Activated naive CD8-positive, alpha-beta T cell treated with anti-CD3 and anti-CD28 coated beads, Interleukin-2, amount 50 U/mL, for 16 hours (primary cell): ENCODE results near the gene RALGPS1.

Source experiments
- DNase-seq: peaks from one replicate; pipeline ENCODE4 v3.0.0-alpha.2; 2020; ENCODE audit warnings: low read depth, low spot score

Gene RALGPS1

DNA sequence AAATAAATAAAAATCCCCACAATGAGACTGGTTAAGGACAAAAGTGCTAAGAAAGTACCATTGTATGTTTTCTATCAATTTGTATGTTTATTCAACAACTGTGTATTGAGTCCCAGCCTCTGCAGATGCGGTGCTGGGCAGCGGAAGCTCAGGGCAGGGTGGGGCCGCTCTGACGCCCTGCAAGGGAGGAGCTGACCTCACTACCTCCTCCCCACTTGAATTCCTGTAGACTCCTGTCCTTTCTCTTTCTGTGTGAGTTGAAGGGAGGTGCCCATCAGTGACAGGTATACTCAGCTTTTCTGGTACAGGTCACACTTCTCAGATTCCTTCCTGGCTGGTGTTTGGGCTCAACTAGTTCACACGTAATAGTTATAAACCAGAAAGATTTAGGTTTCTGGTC, 180.8 kb downstream of the RALGPS1 start:
- DNase-seq = no peak

DNA sequence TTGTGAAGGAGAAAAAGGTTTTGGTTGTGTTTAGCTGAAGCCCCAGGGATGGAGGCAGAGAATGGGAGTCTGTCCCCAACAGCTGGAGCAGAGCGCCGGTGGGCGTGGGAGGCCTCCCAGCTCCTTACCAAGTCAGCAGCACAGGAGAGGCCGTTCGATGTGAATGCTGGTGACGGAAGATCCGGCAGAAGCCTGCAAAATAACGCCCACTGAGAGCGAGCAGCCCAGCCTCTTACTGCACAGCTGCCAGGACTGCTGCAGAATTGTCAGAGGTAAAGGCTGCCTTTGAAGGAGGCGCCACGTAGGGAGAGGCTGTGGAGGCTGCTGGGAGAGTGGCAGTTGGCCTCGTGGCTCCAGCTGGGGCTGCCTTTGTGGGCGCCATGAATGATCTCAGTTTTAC, 181.6 kb downstream of the RALGPS1 start:
- DNase-seq = no peak

DNA sequence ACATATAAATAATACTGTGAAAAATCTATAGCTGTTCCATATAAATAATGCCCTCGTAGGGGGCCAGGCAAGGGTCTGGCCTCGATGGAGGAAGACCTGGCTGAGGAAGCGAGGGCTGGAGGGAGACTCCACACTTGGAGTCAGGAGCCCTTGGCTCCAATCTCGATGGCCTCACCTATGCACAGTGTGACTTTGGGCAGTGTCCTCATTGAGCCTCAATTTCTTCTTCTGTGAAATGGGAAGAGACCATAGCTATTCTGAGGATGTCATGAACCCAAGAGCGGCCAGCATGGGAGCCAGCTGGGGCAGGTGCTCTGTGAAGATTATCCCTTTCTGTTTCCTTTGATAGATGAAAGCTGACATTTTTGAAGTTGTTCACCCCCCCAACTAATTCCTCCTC, 183.1 kb downstream of the RALGPS1 start:
- no peak for DNase-seq

DNA sequence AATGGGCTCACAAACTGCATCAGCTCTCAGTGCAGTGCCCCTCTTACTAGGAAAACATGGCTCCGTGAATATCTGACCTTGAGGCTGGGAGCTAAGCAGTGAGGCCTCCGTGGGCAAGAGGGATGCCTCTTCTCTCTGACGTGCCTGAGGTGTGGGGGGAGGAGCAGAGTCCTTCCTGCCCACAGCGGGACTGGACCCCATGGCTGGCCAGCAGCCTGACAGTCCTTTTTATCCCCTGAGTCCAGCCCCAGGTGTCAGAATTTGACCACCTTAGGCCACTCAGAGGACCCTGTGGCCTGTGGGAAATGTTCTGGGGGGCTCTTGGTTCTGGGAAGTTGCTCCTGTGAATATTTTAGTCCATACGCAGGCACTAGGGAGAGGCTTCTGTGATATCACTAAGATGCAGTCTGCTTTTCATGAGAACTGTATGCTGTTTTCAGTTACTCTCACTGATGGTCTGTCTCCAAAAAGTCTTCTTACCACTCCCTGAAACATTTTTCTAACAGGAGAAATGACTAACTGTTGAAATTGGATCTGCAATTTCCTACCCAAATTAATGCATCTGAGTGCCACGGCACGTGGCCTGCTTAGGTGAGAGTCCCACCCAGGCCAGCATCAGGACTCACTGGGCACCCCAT, 184.5 kb downstream of the RALGPS1 start:
- no peak for DNase-seq

DNA sequence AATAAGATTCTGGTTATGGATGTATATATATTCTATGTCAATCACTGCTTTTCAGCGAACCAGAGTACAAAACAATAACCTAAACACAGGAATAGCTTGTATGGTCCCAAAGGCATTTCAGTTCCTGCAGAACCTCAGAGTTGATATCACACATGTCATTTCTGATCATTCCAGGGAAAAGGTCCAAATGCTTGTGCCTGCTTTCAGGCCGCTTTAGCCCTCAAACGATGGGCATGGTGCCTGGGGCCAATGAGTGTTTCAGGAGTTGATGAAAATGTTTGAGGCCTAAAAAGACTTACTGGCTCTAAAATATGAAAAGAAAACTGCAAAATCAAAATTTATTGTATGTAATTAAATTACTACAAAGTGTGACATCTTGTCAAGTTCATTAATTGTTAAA, 185.1 kb downstream of the RALGPS1 start:
- DNase-seq = no peak

DNA sequence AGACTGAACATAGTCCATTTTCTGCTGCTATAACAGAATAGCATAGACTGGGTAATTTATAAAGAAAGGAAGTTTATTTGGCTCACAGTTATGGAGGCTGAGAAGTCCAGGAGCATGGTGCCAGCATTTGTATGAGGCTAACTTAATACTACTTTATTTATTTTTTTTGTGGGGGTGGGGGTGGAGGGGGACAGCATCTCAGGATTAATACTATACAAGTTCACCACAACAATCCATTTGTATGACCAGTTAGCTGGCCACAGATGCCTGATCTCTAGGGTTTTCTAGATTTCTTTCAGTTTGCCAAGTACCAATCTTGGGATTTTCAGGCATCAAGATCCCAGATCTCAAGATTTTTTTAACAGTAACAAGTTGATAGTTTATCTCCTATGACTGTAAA, 187.6 kb downstream of the RALGPS1 start:
- DNase-seq = no peak

DNA sequence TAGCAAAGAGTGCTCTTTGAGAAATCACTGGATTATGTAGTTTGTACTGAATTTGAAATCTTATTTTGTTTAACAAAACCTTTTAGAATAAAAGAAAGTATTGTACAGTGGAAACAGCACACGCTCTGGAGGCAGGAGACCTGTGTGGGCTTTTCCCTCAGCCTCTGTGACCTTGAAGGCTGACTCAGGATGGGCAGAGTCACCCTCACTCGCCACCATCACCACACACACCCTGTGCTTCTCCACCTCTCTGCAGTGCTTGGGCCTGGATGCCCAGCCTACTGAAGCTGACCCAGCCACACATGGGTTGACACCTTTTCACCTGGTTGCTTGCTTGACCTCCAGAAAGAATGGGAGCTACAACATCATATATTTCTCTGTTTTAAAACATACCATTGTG, 188.2 kb downstream of the RALGPS1 start:
- DNase-seq = no peak

DNA sequence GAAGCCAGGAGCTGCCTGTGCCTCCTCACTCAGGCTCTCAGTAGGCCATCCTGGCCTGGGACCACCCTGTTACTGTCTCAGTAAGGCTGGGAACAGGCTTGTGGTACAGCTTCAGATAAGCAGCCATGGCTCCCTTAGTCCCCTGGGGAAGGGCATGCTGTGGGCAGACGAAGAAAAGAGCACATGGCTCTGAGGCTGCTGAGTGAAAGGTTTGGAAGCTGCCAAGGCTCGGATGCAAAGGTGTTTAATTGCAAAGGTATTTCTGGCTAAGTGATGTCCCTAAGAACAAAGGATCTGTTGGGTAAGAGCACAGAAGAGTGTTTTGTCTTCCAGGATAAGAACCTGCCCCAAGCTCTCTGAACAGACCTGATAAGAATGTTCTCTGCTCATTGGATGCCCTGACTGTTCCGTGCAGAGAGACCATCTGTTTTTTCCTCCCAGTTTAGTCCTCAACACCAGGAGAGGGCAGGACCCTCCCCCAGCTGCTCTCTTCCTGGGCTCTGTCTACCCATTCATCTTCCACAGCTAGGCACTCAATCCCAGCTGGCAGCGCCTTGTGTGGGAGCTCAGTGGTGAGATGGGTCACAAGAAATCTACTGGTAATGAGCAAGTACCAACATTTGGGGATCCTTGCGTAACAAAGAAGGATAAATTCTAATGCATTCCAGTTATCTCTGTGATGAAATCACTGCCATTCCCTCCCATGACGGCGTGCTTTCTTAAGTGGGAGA, 190.2 kb downstream of the RALGPS1 start:
- no peak for DNase-seq

DNA sequence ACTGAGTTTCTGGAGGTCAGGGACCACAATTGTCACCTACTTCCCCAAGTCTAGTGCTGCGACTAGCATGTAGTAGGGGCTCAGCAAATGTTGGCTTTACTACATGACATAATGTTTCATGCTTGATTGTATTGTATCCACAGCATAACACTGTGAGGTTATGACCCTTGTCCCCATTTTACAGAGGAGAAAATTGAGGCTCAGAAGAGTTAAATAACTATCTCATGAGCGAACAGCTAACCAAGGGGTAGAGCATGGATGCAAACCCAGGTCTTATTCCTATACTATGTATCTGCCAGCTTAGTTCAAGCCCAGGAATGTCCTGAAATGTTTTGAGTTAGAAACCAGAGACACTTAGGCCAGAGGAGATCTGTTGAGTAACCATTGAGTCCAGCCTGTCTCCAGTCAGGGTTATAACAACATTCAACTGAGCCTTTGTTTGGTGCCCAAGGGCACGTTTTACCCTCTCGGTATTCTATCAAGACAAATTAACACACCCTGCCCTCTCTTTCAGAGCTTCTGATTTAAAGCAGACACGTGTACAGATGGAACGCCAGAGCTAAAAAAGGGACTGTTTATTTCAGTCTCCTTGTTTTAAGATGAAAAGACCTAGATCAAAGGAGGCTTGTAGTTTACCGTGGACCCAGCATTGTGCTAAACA, 191.4 kb downstream of the RALGPS1 start:
- no peak for DNase-seq

DNA sequence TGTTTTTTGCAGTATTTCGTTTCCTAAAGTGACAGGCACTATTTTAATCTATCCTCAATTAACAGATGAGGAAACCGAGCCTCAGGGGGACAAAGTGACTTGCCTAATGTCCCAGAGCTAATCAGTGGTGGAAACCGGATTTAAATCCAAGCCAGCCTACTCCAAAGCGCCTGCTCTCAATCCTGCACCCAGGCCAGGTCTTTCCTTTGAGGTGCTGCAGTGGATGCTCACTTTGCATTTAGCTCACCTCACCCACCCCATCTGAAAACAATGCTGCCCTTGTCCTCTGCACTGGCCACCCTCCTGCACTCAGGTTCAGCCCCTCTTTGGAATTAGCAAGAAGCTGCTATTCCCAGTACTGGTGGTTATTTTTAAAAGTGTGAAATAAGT, 191.9 kb downstream of the RALGPS1 start:
- DNase-seq = no peak

DNA sequence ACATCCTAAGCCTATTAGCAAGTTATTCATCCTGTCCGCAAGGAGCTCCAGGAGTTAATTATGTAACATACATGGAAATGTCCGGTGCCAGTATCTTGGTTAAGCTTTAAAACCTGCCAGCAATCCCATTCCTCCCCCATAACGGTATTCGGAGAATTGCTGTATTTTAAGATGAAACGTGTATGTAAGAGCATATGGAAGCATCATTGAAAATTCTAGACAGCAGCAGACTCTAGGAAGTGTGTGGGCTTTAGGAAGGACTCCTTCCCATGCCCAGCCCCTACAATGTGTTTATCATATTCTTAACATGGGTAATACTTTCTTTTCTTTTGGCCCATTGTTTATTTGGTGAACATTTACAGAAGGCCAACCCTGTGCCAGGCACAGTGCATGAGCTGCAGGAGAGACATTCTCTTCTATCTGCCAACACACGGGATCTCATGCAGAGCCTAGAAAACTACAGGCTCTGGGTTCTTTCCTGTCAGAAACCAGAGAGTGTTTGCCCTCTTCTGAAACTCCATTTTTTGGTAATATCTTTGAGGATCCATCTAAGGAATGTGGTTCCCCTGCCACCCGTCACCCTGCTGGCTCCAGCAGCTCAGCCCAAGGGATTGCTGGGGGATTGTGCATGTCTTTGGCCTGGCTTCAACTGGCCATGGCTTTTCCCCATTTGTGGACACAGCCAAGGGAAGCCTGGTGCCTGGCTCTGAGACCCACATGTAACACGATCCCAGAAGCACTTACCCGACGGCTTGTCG, 192.8 kb downstream of the RALGPS1 start:
- no peak for DNase-seq

DNA sequence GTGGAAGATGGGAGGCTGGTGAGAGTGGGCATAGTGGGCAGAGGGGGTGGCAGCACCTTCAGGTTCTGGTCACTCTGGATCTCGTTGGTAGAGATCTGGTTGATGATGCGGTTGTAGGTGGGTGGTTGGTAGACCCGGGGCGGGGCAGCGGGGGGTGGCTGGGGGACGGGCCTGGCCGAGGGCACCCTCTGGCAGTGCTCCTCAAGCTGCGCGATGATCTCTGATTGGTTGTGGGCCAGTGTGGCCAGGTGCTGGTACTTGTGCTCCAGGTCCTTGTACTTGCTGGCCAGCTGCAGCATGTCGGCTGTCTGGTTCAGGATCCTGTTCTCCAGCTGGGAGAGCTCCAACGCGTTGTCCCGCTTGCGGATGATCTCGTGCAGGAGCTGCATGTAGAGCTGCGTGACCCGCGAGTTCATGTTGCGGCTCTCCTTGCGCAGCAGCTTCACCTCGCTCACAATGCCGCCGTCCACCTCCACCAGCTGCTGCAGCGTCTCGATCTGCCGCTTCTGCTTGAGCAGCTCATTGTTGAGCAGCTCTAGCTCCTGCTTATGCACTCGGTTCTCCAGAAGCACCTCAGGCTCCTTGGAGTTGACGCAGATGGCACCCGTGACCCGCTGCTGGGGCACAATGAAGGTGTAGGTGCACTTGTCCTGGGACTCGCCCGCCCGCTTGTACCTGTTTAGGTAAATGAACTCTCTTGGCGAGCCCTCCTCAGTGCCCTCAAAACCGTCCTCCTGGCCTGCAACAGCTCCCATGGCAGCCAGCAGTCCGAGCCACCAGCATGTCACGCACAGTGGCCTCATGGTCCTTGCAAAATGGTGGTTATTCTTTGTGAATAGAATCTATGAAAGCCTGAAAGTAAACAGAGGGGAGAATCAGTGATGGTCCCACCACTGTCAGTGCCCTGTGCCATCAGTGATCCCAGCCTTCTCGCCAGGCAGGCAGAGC, 193.6 kb downstream of the RALGPS1 start:
- DNase-seq = no peak

DNA sequence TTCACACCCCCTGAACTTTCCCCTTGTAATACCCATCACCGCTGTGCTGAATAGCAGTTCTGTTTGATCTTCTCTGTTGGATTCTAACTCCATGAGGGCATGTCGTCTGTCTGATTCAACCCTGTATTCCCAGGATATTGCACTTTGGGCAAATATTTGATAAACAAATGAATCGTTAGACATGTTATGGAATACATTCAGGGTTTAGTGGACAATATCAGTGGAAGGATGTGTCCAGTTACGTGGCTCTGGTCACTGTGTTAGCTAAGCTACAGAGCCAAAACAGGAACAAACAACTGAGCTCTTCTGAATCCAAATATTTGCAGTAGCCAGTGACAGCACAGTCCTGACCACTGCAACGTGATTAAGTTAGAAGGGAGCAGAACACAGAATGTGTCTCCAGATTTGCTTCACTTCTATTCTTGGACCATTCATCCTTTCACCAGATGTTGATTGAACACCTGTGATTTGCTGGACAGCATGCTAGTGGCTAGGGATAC, 194.7 kb downstream of the RALGPS1 start:
- DNase-seq = no peak

DNA sequence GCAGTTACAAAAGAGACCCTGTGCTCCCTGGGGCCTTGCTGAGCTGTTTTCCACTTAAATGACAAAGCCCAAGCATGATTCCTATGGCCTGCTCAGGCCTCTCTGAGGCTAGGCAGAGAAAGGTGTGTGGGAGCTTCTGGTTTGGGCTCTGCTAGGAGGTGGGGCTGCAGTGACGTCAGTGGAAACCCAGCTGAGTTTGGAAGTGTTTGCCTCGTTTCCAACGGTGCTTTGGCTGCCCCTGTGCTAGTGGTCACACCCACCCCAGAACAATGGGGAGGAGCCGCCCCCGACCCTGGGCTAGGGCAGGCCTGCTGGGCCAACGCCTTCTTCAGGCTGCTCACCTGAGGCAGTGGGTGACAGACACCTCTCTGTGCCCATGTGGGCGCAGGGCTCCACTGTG, 197.5 kb downstream of the RALGPS1 start:
- no peak for DNase-seq

DNA sequence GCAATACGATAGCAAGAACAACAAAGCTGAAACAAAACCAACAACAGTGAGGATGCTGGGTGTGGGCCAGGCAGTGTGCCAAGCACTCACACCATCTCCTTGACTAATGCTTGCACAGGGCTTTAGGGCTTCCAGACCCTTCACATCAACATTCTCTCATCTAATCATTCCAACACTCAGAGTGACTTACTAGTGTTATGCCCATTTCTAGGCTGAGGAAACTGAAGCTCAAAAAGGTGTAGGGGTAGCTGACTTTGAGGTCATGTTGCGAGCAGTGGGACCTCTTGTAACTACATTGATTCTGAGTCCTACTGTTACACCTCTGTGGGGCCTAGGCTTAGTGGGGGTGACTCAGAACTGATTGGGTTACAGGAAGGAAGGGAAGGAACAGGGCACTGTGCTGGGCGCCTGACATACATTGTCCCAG, 198.2 kb downstream of the RALGPS1 start:
- DNase-seq = no peak

DNA sequence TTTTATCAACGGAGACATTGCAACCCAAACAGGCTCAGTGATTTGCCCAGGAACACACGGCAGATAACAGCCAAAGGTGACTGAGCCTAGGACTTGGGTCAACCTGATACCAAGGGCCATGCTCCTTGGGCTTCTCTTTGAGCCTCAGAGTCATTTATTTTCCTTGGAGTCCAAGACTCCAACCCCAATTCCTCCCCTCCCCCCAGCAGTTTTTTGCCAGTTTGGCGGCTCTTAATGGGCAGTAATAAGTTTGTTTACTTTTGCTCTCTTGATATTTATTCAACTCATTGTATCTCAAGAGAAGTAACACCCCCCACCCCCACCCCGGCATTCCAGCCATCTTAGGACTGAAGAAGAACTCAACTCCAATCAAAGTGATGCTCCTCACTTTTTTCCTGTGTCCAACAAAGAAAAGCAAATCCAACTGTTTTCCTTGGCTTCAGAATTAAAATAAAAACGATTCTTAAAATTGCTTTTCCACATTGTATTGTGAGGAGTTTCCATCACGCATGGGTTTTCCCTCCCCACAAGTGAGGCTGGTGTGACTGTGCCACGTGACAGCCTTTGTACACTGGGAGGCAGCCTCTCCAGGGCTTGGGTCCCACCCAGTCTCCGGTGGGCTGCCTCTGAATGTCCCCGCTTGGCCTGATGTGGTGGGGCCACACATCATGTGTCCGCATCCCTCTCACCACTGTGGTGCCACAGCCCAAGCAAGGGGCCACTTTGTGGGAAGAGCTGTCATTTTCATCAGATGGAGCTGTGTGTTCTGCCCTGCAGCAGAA, 198.8 kb downstream of the RALGPS1 start:
- no peak for DNase-seq

DNA sequence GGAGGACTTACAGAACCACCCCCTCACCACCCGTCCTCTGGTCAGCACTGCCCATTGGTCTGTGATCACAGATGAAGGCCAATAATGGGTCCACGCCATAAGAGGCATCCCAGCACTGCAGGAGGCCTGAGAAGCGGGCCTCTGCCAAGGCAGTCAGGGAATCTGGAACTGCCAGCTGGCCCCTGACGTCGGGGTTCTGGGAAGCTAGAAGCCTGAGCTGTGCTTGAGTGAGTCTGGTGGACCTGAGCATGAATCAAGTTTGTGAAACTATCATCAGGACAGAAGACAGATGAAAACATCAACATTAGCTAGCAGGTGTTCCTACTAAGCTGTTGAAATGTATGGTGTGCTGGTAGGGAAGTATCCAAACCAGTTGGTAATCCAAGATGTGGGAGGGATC, 200.0 kb downstream of the RALGPS1 start:
- DNase-seq = no peak

DNA sequence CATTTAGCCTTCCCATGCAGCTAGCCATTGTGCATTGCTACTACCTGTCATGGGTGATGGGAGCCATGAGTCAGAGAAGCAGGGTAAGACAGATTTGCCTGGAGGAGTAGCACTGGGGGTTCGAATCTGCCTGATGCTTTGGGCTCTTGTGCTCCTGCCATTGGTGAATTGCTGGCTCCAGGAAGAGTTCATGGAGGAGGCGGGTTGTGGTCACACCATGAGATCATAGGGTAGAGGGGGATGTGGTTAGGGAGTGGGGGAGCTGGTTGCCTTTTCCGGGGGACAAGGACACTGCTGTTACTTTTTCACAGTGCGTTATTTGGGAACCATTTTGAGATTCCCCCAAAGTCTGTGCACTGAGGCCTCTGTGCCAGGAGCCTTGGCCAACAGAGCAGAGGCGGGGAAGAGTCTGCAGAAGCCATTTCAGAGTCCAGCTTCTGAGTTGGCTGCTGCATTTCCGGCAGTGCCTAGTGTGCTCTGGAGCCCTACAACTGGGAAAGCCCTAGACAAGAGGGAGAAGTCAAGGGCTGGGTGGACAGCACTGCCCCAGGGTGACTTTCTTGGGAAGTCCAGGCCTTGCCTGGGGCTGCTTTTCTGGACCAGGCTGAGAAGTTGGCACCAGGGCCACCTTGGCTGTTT, 201.6 kb downstream of the RALGPS1 start:
- no peak for DNase-seq

DNA sequence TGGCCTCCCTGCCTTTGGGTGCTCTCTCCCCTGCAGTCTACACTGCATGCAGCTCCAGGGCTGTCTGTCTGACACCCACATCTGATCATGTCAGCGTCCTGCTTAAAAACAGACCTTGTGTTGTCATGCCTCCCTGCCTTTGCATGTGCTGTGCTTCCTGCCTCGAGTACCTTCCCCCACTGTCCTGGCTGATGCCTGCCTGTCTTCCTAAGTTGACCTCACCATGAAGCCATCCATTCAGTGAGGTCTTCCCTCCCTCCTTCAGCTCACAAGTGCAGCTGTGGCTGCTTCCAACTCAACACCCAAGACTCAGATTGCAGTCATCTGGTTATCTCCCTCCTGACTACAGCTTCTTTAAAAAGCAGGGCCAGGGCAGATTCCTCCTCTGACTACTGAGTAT, 202.4 kb downstream of the RALGPS1 start:
- DNase-seq = no peak

DNA sequence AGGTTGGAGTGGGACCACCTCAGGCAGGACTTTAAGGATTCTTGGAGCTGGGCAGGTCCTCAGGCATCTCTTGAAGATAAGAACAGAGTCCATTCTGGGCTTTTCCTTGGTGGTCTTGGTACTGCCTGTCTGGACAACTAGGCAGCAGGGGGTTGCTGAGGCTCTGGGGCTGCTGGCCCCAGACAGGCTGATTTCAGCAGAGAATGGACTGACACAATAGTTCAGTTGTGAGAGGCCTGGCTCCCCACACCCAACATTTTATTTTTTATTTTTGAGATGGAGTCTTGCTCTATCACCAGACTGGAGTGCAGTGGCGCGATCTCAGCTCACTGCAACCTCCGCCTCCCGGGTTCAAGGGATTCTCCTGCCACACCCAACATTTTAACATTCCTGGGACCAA, 203.2 kb downstream of the RALGPS1 start:
- DNase-seq = no peak
